GM12878 (cell line): ENCODE results near the gene PTCD2. TPM values are rescaled to one million over a fixed set of nuclear protein-coding genes. Genes with fewer than 3 reads are reported as not detected.

Source experiments
- ATAC-seq: fragments of 200-7000 bp; cut with Tn5 transposase; 3 replicates; pipeline ENCODE4 v1.9.1; 2020; ENCODE audit warnings: mild to moderate bottlenecking, moderate library complexity
- BruUV-seq: library from RNA; stranded (reverse); fragments of 400-500 nt; replicated peaks from 2 replicates; lab custom pipeline; 2021; lab: Mats Ljungman, UMichigan
- CTCF ChIA-PET: fragments of 300-600 bp; sonication (Branson Sonifier 250); formaldehyde crosslinking; extraction: SDS; loops from one replicate; lab custom pipeline; 2021; ENCODE audit warnings: inconsistent platforms; lab: Yijun Ruan, JAX
- POLR2A ChIA-PET: fragments of 350-600 bp; formaldehyde crosslinking; extraction: SDS; loops from one replicate; lab custom pipeline; 2021; ENCODE audit warnings: inconsistent platforms; lab: Charles Lee
- RAD21 ChIA-PET: fragments of 300-600 bp; sonication (Branson Sonifier 250); formaldehyde crosslinking; loops from one replicate; lab custom pipeline; 2023; ENCODE audit warnings: antibody characterized with exemption; ENCODE audit not compliant: unreplicated experiment; lab: Charles Lee
- SMC1A ChIA-PET: fragments of 300-600 bp; sonication (Branson Sonifier 250); formaldehyde crosslinking; loops from one replicate; lab custom pipeline; 2023; ENCODE audit not compliant: unreplicated experiment, uncharacterized antibody; lab: Charles Lee
- DNase-seq: peaks from one replicate; pipeline ENCODE4 v3.0.0-alpha.2; 2011; ENCODE audit warnings: low read depth, low spot score
- FAIRE-seq: peaks from 3 replicates; lab custom pipeline; 2011; peaks lifted over from hg19 to GRCh38; lab: Jason Lieb, UNC
- H2AFZ ChIP-seq: 2 replicates; pipeline ENCODE4 v1.6.0; 2011; ENCODE audit warnings: low read depth, low read length, control low read depth; ENCODE audit not compliant: control insufficient read depth
- H3K27ac ChIP-seq: 2 replicates; pipeline ENCODE4 v1.5.1; 2011; ENCODE audit warnings: control low read depth; ENCODE audit not compliant: control insufficient read depth, insufficient read depth
- H3K27me3 ChIP-seq, 2 experiments: replicated peaks in 1 of 2; 2 replicates each; pipeline versions ENCODE4 v1.6.0 to v1.6.1; 2011; ENCODE audit warnings: low read length in 1 of 2; ENCODE audit not compliant: control insufficient read depth in 2 of 2, insufficient read depth in 2 of 2
- H3K36me3 ChIP-seq, 2 experiments: 2 replicates each; pipeline ENCODE4 v1.5.1; 2011; ENCODE audit warnings: low read length in 1 of 2; ENCODE audit not compliant: control insufficient read depth in 2 of 2, insufficient read depth in 2 of 2
- H3K4me1 ChIP-seq: 2 replicates; pipeline ENCODE4 v1.6.1; 2011; ENCODE audit warnings: mild to moderate bottlenecking, low read length, moderate library complexity, mixed read lengths; ENCODE audit not compliant: control insufficient read depth, insufficient read depth
- H3K4me2 ChIP-seq: 2 replicates; pipeline ENCODE4 v1.6.0; 2011; ENCODE audit warnings: control low read depth; ENCODE audit not compliant: control insufficient read depth, insufficient read depth
- H3K4me3 ChIP-seq: fragments of 200-600 bp; sonication (generic); 2 replicates; pipeline ENCODE4 v1.5.1; 2016
- H3K79me2 ChIP-seq: 2 replicates; pipeline ENCODE4 v1.6.0; 2011; ENCODE audit warnings: low read length; ENCODE audit not compliant: control insufficient read depth, insufficient read depth
- H3K9ac ChIP-seq: 2 replicates; pipeline ENCODE4 v1.8.0; 2011; ENCODE audit warnings: low read length, control low read depth, mixed read lengths; ENCODE audit not compliant: control insufficient read depth, insufficient read depth
- H3K9me3 ChIP-seq: replicated peaks from 3 replicates; pipeline ENCODE4 v1.5.1; 2011; ENCODE audit warnings: mild to moderate bottlenecking, low read length; ENCODE audit not compliant: control insufficient read depth, insufficient read depth
- H4K20me1 ChIP-seq: 2 replicates; pipeline ENCODE4 v1.6.0; 2011; ENCODE audit not compliant: control insufficient read depth, insufficient read depth
- ATF7 ChIP-seq: fragments of 450-650 bp; IDR thresholded peaks from 2 replicates; pipeline ENCODE4 v1.6.1; 2016; ENCODE audit warnings: low read depth, mild to moderate bottlenecking
- BCL11A ChIP-seq: IDR thresholded peaks from 2 replicates; pipeline ENCODE4 v1.6.1; 2011; ENCODE audit warnings: low read depth, low read length
- CEBPB ChIP-seq, 2 experiments: fragments of 150-350 bp in 1 of 2; IDR thresholded peaks; 2 replicates each; pipeline ENCODE4 v1.6.1; 2012 to 2014; ENCODE audit warnings: low read depth in 2 of 2, low read length in 2 of 2, borderline replicate concordance in 1 of 2, inconsistent platforms in 1 of 2
- EGR1 ChIP-seq, 2 experiments: IDR thresholded peaks; 1 replicate in 1 of 2; 2 replicates in 1 of 2; pipeline ENCODE4 v1.6.1; 2011 to 2012; ENCODE audit warnings: low read depth in 2 of 2, low read length in 2 of 2, borderline replicate concordance in 1 of 2, mild to moderate bottlenecking in 1 of 2, moderate library complexity in 1 of 2
- EZH2 ChIP-seq: IDR thresholded peaks from 2 replicates; pipeline ENCODE4 v1.6.1; 2012; ENCODE audit warnings: low read depth, mild to moderate bottlenecking, control low read depth, inconsistent platforms, low read length, borderline replicate concordance; ENCODE audit not compliant: control insufficient read depth
- FOS ChIP-seq: IDR thresholded peaks from 3 replicates; pipeline ENCODE4 v1.6.1; 2011; ENCODE audit warnings: borderline replicate concordance; ENCODE audit not compliant: insufficient read length; ENCODE audit errors: extremely low read depth
- IKZF2 ChIP-seq, 2 experiments: fragments of 450-650 bp; IDR thresholded peaks; 2 replicates each; pipeline ENCODE4 v1.6.1; 2017; ENCODE audit warnings: mild to moderate bottlenecking in 2 of 2, moderate library complexity in 2 of 2
- IRF4 ChIP-seq: IDR thresholded peaks from 2 replicates; pipeline ENCODE4 v1.6.1; 2011; ENCODE audit warnings: low read depth, low read length
- IRF5 ChIP-seq: fragments of 450-650 bp; IDR thresholded peaks from 2 replicates; pipeline ENCODE4 v1.6.1; 2017; ENCODE audit warnings: borderline replicate concordance
- MXI1 ChIP-seq: fragments of 150-350 bp; IDR thresholded peaks from 2 replicates; pipeline ENCODE4 v1.6.1; 2011; ENCODE audit warnings: low read depth, mild to moderate bottlenecking, inconsistent platforms, low read length, improper control_type of control experiment
- RCOR1 ChIP-seq: conservative IDR thresholded peaks from 2 replicates; pipeline ENCODE4 v1.6.1; 2012; ENCODE audit warnings: low read depth, low read length, improper control_type of control experiment
- RELA ChIP-seq: fragments of 450-650 bp; IDR thresholded peaks from 2 replicates; pipeline ENCODE4 v1.8.0; 2014; ENCODE audit warnings: borderline replicate concordance; ENCODE audit not compliant: partially characterized antibody
- REST ChIP-seq: IDR thresholded peaks from 2 replicates; pipeline ENCODE4 v1.6.1; 2012; ENCODE audit warnings: mild to moderate bottlenecking, low read depth, low read length
- TAF1 ChIP-seq: IDR thresholded peaks from 2 replicates; pipeline ENCODE4 v1.6.1; 2011; ENCODE audit warnings: mild to moderate bottlenecking, low read depth, low read length, borderline replicate concordance
- TCF7 ChIP-seq: IDR thresholded peaks from 2 replicates; pipeline ENCODE4 v1.6.1; 2014; ENCODE audit warnings: antibody characterized with exemption, borderline replicate concordance
- ZZZ3 ChIP-seq: IDR thresholded peaks from 2 replicates; pipeline ENCODE4 v1.6.1; 2011; ENCODE audit warnings: low read depth; ENCODE audit not compliant: control insufficient read depth, insufficient read length
- WGBS: methylation state at CpG from one replicate; pipeline ENCODE4 v1.1.6; 2016; ENCODE audit warnings: low lambda C conversion rate; ENCODE audit not compliant: insufficient replicate concordance, insufficient coverage; ENCODE audit errors: missing lambda C conversion rate; 5-methylcytosine and 5-hydroxymethylcytosine counted together
- in situ Hi-C: fragments of 300-500 bp; cut with MboI; formaldehyde crosslinking; loops from 9 replicates; pipeline ENCODE4 v1.14.3; 2018; ENCODE audit warnings: mixed read lengths
- intact Hi-C: fragments of 100-400 bp; cut with micrococcal nuclease; formaldehyde crosslinking; loops from one replicate; pipeline ENCODE4 v1.14.2; 2022; ENCODE audit not compliant: unreplicated experiment
- polyA plus RNA-seq, 11 experiments: library from polyadenylated mRNA; depleted of rRNA in 4 of 11; unstranded in 6 of 11; stranded (reverse) in 5 of 11; fragments of >200 nt; fragmentation: Nextera tagmentation in 4 of 11; fragmentation: Illumina TruSeq in 1 of 11; extraction: Ambion mirVana in 4 of 11; extraction: Trizol in 1 of 11; gene quantifications; 1 replicate in 1 of 11; 2 replicates in 10 of 11; pipeline versions ENCODE4 v1.2.1 to v1.2.3, GENCODE V29; 2011 to 2016; ENCODE audit warnings: inconsistent platforms in 2 of 11, missing spikeins in 2 of 11, low read depth in 1 of 11
- total RNA-seq, 4 experiments: library from RNA; depleted of rRNA in 3 of 4; stranded (reverse); fragments of >200 nt in 3 of 4; fragmentation: Illumina TruSeq in 1 of 4; extraction: Trizol in 1 of 4; gene quantifications; 2 replicates each; pipeline versions ENCODE4 v1.2.1 to v1.2.3, GENCODE V29; 2013 to 2021

Gene PTCD2
- total and polyA plus RNA-seq, 10 of the 15 experiments (the other 5 are each of a cell fraction or from before 2014, with no cell fraction given) = 8.7 to 15.0 (median 11.9) TPM

- TF ChIP-seq REST = no peak
- no peak for TF ChIP-seq MXI1
- TF ChIP-seq ATF7 = no peak
- no peak for TF ChIP-seq BCL11A
These were observed 24.6 kb upstream of the PTCD2 start (continued) for GRCh38 chr5:72295539-72295938.

DNA sequence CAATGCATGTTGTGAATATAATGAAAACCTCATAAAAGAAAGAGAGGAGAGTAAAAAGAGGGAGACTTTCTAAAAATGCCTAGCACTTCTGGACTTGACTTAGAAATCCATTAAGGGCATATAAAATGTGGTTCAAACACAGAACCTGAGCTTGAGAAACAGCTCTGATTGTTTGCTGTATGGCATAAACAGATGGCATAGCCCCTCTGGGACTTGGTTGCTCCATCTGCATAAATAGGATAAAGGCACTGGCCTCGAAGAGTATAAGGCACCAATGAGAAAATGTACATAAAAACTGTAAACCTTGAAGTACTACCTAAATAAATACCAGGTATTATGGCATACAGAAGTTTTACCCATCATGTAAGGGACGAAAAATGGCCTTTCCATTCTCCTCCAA, 23.9 kb upstream of the PTCD2 start:
- Histone ChIP-seq H3K4me3 (peak overlapping the region; percentile 8; the same call in 1 of the 2 replicates), H3K27ac (peak overlapping the region; percentile 60), H4K20me1 (no peaks in the 10 kb centered on the region), H3K4me1 (peaks cover 48% of the 10 kb centered on the region), H3K9ac (no peak overlapping the region), H3K9me3 (no peaks in the 10 kb centered on the region; the same call in 2 of the 3 replicates), H3K27me3 (no peaks in the 10 kb centered on the region), H2AFZ (no peak overlapping the region), H3K79me2 (peaks cover 50% of the 10 kb centered on the region), H3K36me3 (no peaks in the 10 kb centered on the region; a peak in 1 of 4 replicates), H3K4me2 (peak overlapping the region; percentile 31)
- POLR2A ChIA-PET = interaction anchor here (0.5 to 1.5 kb wide), 3 partner anchors 8 to 62 kb away, joined by 3 to 6 read pairs (median 4); no protein-coding TSS in a partner anchor
- WGBS = 94% methylated on average over 2 of the region's 2 CpGs
- FAIRE-seq (no peak), DNase-seq (no peak), ATAC-seq (no peak)
- no TSS peak for BruUV-seq
- SMC1A ChIA-PET = interaction anchor here (0.9 to 3.0 kb wide), 5 partner anchors 9 to 107 kb away, joined by 3 to 12 read pairs (median 7); no protein-coding TSS in a partner anchor
- in situ Hi-C loops = no loop called here
- CTCF ChIA-PET = interaction anchor here (1.4 to 5.9 kb wide), 2 partner anchors 9 to 27 kb away, joined by 4 to 20 read pairs; no protein-coding TSS in a partner anchor
- intact Hi-C loops = no loop called here
- RAD21 ChIA-PET = interaction anchor here (1.0 to 4.4 kb wide), 3 partner anchors 9 to 62 kb away, joined by 3 to 28 read pairs (median 5); no protein-coding TSS in a partner anchor
- TF ChIP-seq IKZF2 (IDR thresholded peaks at IDR 0.05) (no peak), FOS (no peak), IRF5 (no peak), EZH2 (no peak), EGR1 (IDR thresholded peaks at IDR 0.05; ENCODE audit: borderline replicate concordance in 1 of 2, low read depth in 2 of 2, low read length in 2 of 2) (no peak), CEBPB (IDR thresholded peaks at IDR 0.05; ENCODE audit: borderline replicate concordance in 1 of 2, low read depth in 2 of 2, low read length in 2 of 2) (no peak), RCOR1 (no peak), ZZZ3 (no peak), TAF1 (no peak), TCF7 (no peak), RELA (no peak), IRF4 (no peak)
